GM12801 (cell line): Measurements from ENCODE around the gene PLD2.

Experiments
- TF ChIP-seq, protein P1 (sequence below): IDR thresholded peaks from one replicate; pipeline ENCODE4 v1.5.1; 2011; ENCODE audit warnings: control low read depth; ENCODE audit not compliant: insufficient read length; ENCODE audit errors: extremely low read depth

PLD2 gene

GRCh38 chr17:4861052-4861451, 54.1 kb downstream of the PLD2 start:
- TF ChIP-seq, protein P1, sequence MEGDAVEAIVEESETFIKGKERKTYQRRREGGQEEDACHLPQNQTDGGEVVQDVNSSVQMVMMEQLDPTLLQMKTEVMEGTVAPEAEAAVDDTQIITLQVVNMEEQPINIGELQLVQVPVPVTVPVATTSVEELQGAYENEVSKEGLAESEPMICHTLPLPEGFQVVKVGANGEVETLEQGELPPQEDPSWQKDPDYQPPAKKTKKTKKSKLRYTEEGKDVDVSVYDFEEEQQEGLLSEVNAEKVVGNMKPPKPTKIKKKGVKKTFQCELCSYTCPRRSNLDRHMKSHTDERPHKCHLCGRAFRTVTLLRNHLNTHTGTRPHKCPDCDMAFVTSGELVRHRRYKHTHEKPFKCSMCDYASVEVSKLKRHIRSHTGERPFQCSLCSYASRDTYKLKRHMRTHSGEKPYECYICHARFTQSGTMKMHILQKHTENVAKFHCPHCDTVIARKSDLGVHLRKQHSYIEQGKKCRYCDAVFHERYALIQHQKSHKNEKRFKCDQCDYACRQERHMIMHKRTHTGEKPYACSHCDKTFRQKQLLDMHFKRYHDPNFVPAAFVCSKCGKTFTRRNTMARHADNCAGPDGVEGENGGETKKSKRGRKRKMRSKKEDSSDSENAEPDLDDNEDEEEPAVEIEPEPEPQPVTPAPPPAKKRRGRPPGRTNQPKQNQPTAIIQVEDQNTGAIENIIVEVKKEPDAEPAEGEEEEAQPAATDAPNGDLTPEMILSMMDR: no peak

DNA sequence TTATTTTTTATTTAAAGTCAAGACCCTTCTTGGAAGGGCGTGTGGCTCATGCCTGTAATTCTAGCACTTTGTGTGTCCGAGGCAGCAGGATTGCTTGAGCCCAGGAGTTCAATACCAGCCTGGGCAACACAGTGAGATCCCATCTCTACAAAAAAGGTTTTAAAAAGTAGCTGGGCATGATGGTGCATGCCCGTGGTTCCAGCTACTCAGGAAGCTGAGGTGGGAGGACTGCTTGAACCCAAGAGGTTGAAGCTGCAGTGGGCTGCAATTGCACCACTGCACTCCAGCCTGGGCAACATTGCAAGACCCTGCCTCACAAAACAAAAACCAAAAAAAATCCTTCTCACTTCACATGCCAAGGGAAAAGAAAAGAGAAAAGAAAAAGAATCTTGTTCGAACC, 55.8 kb downstream of the PLD2 start:
- TF ChIP-seq, protein P1: no peak

GRCh38 chr17:4863321-4863720, 56.4 kb downstream of the PLD2 start:
- TF ChIP-seq, protein P1: no peak

DNA sequence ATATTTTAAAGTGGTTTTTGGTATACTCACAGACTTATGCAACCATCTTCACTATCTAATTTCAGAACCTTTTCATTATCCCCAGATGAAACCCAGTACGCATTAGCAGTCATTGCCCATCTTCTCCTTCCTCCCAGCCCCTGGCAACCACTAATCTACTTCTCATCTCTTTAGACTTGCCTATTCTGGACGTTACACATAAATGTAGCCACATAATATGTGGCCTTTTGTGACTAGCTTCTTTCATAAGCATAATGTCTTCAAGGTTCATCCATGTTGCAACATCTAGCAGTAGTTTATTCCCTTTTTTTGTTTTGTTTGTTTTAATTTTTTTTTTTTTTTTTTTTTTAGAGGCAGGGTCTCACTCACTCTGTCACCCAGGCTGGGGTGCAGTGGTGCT, 63.9 kb downstream of the PLD2 start:
- TF ChIP-seq, protein P1: no peak

- TF ChIP-seq, protein P1: no peak
Measured at GRCh38 chr17:4872786-4873185, 65.8 kb downstream of the PLD2 start.
